ENCODE data around the gene EPB41L2.
A peak's percentile ranks its signal among the peaks of the same experiment; 100 is the strongest.

The EPB41L2 gene

DNA sequence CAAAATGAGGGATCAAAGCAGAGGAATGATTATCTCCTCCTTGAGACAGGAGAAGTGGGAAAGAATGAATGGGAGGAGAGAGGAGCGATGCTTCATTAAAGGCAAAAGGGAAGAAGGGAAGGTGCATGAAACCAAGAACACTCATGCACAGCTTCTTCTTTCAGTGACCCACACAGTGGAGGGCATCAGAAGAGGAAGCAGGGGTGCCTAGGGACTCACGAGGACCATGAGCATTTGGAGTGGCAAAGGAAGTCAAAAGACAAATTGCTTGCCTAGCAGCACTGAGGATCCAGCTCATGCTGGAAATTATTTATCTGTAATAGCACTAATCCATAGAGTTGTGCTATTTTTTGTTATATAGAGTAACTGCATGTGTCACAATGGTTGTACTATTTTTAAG lies 169.8 kb downstream of the EPB41L2 start:
- H3K4me3 ChIP-seq (ENCODE audit: low read depth, low read length) = no peak overlapping the region
- TF ChIP-seq, protein P1, sequence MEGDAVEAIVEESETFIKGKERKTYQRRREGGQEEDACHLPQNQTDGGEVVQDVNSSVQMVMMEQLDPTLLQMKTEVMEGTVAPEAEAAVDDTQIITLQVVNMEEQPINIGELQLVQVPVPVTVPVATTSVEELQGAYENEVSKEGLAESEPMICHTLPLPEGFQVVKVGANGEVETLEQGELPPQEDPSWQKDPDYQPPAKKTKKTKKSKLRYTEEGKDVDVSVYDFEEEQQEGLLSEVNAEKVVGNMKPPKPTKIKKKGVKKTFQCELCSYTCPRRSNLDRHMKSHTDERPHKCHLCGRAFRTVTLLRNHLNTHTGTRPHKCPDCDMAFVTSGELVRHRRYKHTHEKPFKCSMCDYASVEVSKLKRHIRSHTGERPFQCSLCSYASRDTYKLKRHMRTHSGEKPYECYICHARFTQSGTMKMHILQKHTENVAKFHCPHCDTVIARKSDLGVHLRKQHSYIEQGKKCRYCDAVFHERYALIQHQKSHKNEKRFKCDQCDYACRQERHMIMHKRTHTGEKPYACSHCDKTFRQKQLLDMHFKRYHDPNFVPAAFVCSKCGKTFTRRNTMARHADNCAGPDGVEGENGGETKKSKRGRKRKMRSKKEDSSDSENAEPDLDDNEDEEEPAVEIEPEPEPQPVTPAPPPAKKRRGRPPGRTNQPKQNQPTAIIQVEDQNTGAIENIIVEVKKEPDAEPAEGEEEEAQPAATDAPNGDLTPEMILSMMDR (IDR thresholded peaks at IDR 0.05; ENCODE audit: borderline replicate concordance, insufficient read depth, low read depth, low read length) = no peak

DNA sequence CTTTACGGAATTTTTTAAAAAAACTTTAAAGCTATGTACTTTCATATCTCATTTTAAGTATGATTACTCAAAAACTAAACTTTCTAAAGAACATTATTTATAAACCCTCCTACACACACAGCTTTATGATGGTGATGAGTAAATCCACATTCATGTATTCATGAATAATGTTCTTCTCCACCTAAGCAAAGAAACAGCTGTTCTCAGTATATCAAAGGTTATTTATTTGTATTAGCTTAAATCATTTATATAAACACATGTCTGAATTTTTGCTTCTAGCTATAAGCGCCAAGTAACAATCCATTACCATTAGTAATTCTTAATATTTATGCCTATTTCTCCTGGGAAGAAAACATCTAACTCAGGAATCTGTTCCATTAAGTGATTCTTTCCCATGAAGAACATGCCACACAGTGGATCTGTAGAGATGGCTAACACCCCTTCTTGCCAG lies 172.5 kb downstream of the EPB41L2 start:
- TF ChIP-seq, protein P1 (IDR thresholded peaks at IDR 0.05; ENCODE audit: borderline replicate concordance, insufficient read depth, low read depth, low read length) = no peak
- H3K4me3 ChIP-seq (ENCODE audit: low read depth, low read length) = no peak overlapping the region

DNA sequence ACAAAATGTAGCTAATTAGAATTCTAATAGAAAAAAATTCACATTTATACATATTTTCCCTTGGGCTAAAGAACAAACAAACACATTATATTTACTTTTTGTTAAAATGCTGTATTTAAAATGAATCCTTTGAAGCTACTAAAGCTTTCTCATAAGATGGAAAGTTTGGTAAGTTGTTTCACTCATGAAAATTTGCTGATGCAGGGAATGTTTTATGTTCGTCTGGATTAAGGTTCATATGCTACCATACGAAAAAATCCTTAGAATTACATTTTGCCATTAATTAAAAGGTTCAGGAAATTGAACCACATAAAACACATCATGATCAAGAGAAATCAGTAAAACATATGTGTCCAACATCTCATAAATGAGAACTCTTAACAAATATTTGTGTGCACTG lies 173.6 kb downstream of the EPB41L2 start:
- TF ChIP-seq, protein P1 (IDR thresholded peaks at IDR 0.05; ENCODE audit: borderline replicate concordance, insufficient read depth, low read depth, low read length) = no peak
- no peak overlapping the region for H3K4me3 ChIP-seq (ENCODE audit: low read depth, low read length)

DNA sequence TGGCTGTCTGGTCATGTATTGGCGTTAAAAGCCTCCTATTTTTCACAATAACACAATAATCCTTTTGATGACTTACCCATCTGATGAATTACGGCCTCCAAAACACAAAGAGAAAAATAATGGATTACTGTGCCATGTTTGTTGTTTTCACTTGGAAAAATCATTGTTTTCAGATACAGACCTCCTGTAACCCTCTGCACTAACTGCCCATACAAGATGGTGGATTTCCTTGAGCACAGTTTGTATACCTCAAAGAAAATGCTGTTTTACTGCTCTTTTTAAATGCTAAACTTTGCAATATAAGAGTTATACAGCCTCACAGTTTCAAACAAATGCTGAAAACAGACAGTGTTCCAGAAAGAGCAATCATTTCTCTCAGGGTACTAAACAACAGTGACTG lies 174.8 kb downstream of the EPB41L2 start:
- TF ChIP-seq, protein P1 (IDR thresholded peaks at IDR 0.05; ENCODE audit: borderline replicate concordance, insufficient read depth, low read depth, low read length) = no peak
- H3K4me3 ChIP-seq (ENCODE audit: low read depth, low read length) = no peak overlapping the region

DNA sequence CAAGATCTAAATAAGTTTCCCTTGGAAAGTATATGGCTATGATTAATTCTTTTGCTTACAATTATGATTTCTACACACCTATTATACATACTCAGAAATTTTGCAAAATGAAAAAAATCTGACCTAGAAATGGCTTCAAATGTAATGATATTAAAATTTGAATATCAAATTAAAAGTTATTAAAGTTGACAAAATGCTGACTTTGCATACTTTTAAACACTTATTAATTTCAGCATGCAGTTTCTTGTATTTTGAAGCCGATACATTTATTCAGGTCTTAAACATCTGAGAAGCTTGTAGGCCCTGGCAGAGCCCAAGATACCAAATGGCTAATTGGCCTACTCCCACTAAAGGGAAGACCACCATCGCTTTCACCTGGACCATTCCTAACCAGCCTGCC lies 176.1 kb downstream of the EPB41L2 start:
- H3K4me3 ChIP-seq (ENCODE audit: low read depth, low read length) = no peak overlapping the region
- TF ChIP-seq, protein P1 (IDR thresholded peaks at IDR 0.05; ENCODE audit: borderline replicate concordance, insufficient read depth, low read depth, low read length) = no peak

DNA sequence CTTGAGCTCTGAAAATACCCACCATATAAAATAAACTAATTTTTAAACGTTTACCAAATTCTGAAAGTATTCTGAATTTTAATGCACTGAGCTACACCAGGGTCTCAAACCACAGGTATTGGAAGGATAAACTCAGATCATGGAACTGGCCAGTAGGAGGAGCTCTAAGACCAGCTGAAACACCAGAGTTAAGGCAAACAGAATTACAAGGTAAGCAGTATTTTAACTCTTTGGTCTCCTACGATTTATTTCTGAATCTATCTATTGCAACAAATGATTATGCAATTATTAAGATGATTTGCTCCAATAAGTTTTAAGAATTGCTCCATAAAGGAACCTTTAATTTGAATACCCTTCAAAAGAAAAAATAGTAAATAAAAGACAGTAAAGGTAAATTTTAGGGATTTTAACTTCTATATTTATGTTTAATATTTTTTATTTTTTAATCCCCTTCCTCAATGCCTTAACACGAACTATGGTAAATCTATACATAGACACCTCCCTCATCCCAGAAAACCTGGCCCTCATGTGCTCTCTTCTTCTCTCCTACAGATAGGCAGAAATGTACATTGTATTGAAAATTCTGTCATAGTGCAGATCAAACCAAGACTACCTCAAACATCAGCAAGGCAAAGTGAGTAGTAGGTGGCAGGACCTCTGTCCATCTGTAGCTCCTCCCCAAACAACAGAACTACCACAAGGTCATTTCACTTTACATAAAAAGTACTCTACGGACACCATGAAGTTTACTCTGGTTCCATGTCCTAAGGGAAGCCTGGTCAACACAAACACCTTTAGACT lies 177.5 kb downstream of the EPB41L2 start:
- TF ChIP-seq, protein P1 (IDR thresholded peaks at IDR 0.05; ENCODE audit: borderline replicate concordance, insufficient read depth, low read depth, low read length) = peak; percentile 56; the same call in 1 of the 2 replicates
- no peak overlapping the region for H3K4me3 ChIP-seq (ENCODE audit: low read depth, low read length)

DNA sequence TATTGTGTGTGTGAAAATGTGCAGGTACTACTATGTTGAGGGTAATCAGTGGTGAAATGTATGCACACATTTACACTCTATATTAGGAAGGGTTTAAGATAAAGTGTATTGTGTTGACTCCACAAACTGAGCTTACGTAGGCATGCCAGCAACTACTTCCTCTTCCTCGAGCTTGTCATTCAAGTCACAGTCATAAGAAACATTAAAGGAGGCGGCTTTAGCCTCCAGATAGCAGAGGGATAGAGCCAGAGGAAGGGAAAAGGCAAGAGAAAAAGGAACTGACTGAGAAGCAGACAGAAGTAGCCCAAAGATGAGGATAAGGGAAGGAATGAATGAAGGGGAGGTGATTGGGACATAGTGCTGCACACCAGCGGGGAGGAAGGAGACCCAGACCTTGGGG lies 180.7 kb downstream of the EPB41L2 start:
- H3K4me3 ChIP-seq (ENCODE audit: low read depth, low read length) = no peak overlapping the region
- TF ChIP-seq, protein P1 (IDR thresholded peaks at IDR 0.05; ENCODE audit: borderline replicate concordance, insufficient read depth, low read depth, low read length) = no peak

All from GM12875 (cell line).